Endometrial microvascular endothelial cells (primary cell): ENCODE data around the gene MYH6. TPM values are rescaled to one million over a fixed set of nuclear protein-coding genes. Genes with fewer than 3 reads are reported as not detected.

Experiments used
- in situ Hi-C: cut with HindIII; loops from 2 replicates; pipeline ENCODE4 v1.10.0; 2017; ENCODE audit warnings: low sequenced_read_pairs, low pct_unique_long_range_greater_than_20kb; ENCODE audit errors: inconsistent ontology term
- total RNA-seq: library from RNA; depleted of rRNA; stranded (reverse); fragments of >200 nt; gene quantifications from one replicate; pipeline ENCODE4 v1.2.3, GENCODE V29; 2015; ENCODE audit errors: inconsistent ontology term

MYH6 gene
- total RNA-seq, 1 donor from 2014 or later: not detected

- in situ Hi-C loops: no loop called here
Measured at GRCh38 chr14:23351681-23352505, 56.2 kb downstream of the MYH6 start.

- in situ Hi-C loops: no loop called here
Measured at GRCh38 chr14:23349156-23349845, 58.8 kb downstream of the MYH6 start.

GRCh38 chr14:23348297-23348655, 59.8 kb downstream of the MYH6 start:
- in situ Hi-C loops: no loop called here

GRCh38 chr14:23347406-23348296, 60.4 kb downstream of the MYH6 start:
- in situ Hi-C loops: no loop called here

- in situ Hi-C loops: no loop called here
Measured at GRCh38 chr14:23346693-23347405, 61.2 kb downstream of the MYH6 start.

- in situ Hi-C loops: no loop called here
Measured at GRCh38 chr14:23345987-23346692, 61.9 kb downstream of the MYH6 start.

- in situ Hi-C loops: no loop called here
Measured at GRCh38 chr14:23344481-23344880, 63.6 kb downstream of the MYH6 start.

- in situ Hi-C loops: no loop called here
Measured at GRCh38 chr14:23339506-23340268, 68.4 kb downstream of the MYH6 start.

- in situ Hi-C loops: no loop called here
Measured at GRCh38 chr14:23335623-23336022, 72.5 kb downstream of the MYH6 start.

Other genes starting within 250 kb of the MYH6 start
- 0.37 TPM for gene SLC7A8, start 224.6 kb downstream of the MYH6 start, total RNA-seq
- not detected for gene RNF212B, start 170.3 kb downstream of the MYH6 start, total RNA-seq
- gene HOMEZ, start 122.1 kb downstream of the MYH6 start, total RNA-seq: 8.3 TPM
- gene PPP1R3E, start 105.4 kb downstream of the MYH6 start, total RNA-seq: 1.5 TPM
- gene BCL2L2, start 101.4 kb downstream of the MYH6 start, total RNA-seq: 13.2 TPM
- 69.4 TPM for gene PABPN1, start 86.8 kb downstream of the MYH6 start, total RNA-seq
- gene SLC22A17, start 55.4 kb downstream of the MYH6 start, total RNA-seq: 0.09 TPM
- not detected for gene EFS, start 43.1 kb downstream of the MYH6 start, total RNA-seq
- not detected for gene IL25, start 35.5 kb downstream of the MYH6 start, total RNA-seq
- gene CMTM5, start 31.2 kb downstream of the MYH6 start, total RNA-seq: not detected
- gene MYH7, start 27.4 kb upstream of the MYH6 start, total RNA-seq: not detected
- 38.7 TPM for gene NGDN, start 61.4 kb upstream of the MYH6 start, total RNA-seq
- under 0.01 TPM for gene ZFHX2, start 143.5 kb upstream of the MYH6 start, total RNA-seq
- gene THTPA, start 148.0 kb upstream of the MYH6 start, total RNA-seq: 10.6 TPM
- gene AP1G2, start 159.5 kb upstream of the MYH6 start, total RNA-seq: 18.0 TPM
- gene JPH4, start 170.5 kb upstream of the MYH6 start, total RNA-seq: not detected
- gene DHRS2, start 228.1 kb upstream of the MYH6 start, total RNA-seq: not detected